Stimulated activated CD8-positive, alpha-beta memory T cell treated with anti-CD3 and anti-CD28 coated beads, Interleukin-15, amount 100 ng/mL, for 1 hour (primary cell): ENCODE measurements around the gene STT3A.

Source experiments
- DNase-seq: peaks from one replicate; pipeline ENCODE4 v3.0.0-alpha.2; 2020; ENCODE audit warnings: low read depth

STT3A gene

GRCh38 chr11:125588505-125588904 lies 4.1 kb upstream of the STT3A start:
- no peak for DNase-seq

GRCh38 chr11:125591649-125592304 lies 875 bp upstream of the STT3A start:
- no peak for DNase-seq

GRCh38 chr11:125593114-125593820 lies 615 bp downstream of the STT3A start:
- peak; percentile 1 for DNase-seq

GRCh38 chr11:125594958-125595357 lies 2.3 kb downstream of the STT3A start:
- no peak for DNase-seq

GRCh38 chr11:125600663-125601062 lies 8.0 kb downstream of the STT3A start:
- no peak for DNase-seq

GRCh38 chr11:125603207-125603606 lies 10.6 kb downstream of the STT3A start:
- DNase-seq, result no peak

GRCh38 chr11:125605417-125605816 lies 12.8 kb downstream of the STT3A start:
- no peak for DNase-seq

GRCh38 chr11:125609545-125609944 lies 16.9 kb downstream of the STT3A start:
- no peak for DNase-seq

- DNase-seq, result no peak
Measured at GRCh38 chr11:125618383-125618782, 25.7 kb downstream of the STT3A start.

GRCh38 chr11:125621995-125622394 lies 29.3 kb downstream of the STT3A start:
- DNase-seq, result no peak

- DNase-seq, result no peak
Measured at GRCh38 chr11:125623064-125623463, 30.4 kb downstream of the STT3A start.

- no peak for DNase-seq
Measured at GRCh38 chr11:125624756-125625213, 32.1 kb downstream of the STT3A start, which contains the start of gene CHEK1. CHEK1 (plus strand) TSS chr11:125625163; CDS start chr11:125626769, 1,606 bp downstream.

GRCh38 chr11:125625225-125625629 lies 32.6 kb downstream of the STT3A start:
- DNase-seq, result no peak

- peak; percentile 79 for DNase-seq
Measured at GRCh38 chr11:125625630-125626287, 33.1 kb downstream of the STT3A start.

GRCh38 chr11:125626288-125626950 lies 33.8 kb downstream of the STT3A start:
- DNase-seq, result no peak

- no peak for DNase-seq
Measured at GRCh38 chr11:125627236-125627910, 34.7 kb downstream of the STT3A start.

GRCh38 chr11:125637840-125638239 lies 45.2 kb downstream of the STT3A start:
- no peak for DNase-seq

- DNase-seq, result no peak
Measured at GRCh38 chr11:125638315-125638714, 45.7 kb downstream of the STT3A start.

- no peak for DNase-seq
Measured at GRCh38 chr11:125645871-125646270, 53.2 kb downstream of the STT3A start.

- no peak for DNase-seq
Measured at GRCh38 chr11:125649465-125650166, 57.0 kb downstream of the STT3A start.

GRCh38 chr11:125662689-125663088 lies 70.0 kb downstream of the STT3A start:
- DNase-seq, result no peak
